Bone marrow (tissue), 2 donors: ENCODE results near the gene FNDC3A.
"Not testable (repeated sequence)": the region's sequence is repeated elsewhere in the genome, so short reads cannot be mapped to it uniquely, and the experiment has no call there.

Source experiments
- DNase-seq, 2 donors: peaks; one replicate each; lab custom pipeline; 2025; lab: John Stamatoyannopoulos, UW

The FNDC3A gene

GRCh38 chr13:48977286-48977625 is 1.5 kb downstream of the FNDC3A start:
- DNase-seq: no peak

GRCh38 chr13:48977973-48978372 is 2.3 kb downstream of the FNDC3A start:
- DNase-seq: no peak

- no peak for DNase-seq
Measured at GRCh38 chr13:48978942-48979601, 3.4 kb downstream of the FNDC3A start.

- no peak for DNase-seq
Measured at GRCh38 chr13:48979892-48980291, 4.2 kb downstream of the FNDC3A start.

- DNase-seq: no peak
Measured at GRCh38 chr13:48983331-48983730, 7.6 kb downstream of the FNDC3A start.

GRCh38 chr13:48985756-48986155 is 10.0 kb downstream of the FNDC3A start:
- DNase-seq: no peak

- no peak for DNase-seq
Measured at GRCh38 chr13:48990900-48991299, 15.2 kb downstream of the FNDC3A start.

- DNase-seq: no peak
Measured at GRCh38 chr13:48993150-48993549, 17.4 kb downstream of the FNDC3A start.

- DNase-seq: peak in 1 of 2 donors; percentile 16
Measured at GRCh38 chr13:48994706-48995105, 19.0 kb downstream of the FNDC3A start.

GRCh38 chr13:48998641-48999292 is 23.1 kb downstream of the FNDC3A start:
- DNase-seq: no peak

- no peak for DNase-seq
Measured at GRCh38 chr13:49000247-49000646, 24.5 kb downstream of the FNDC3A start.

GRCh38 chr13:49018986-49019635 is 43.4 kb downstream of the FNDC3A start:
- DNase-seq: not testable (repeated sequence)

- DNase-seq: no peak
Measured at GRCh38 chr13:49020328-49020727, 44.6 kb downstream of the FNDC3A start.

GRCh38 chr13:49020940-49021553 is 45.3 kb downstream of the FNDC3A start:
- no peak for DNase-seq

- no peak for DNase-seq
Measured at GRCh38 chr13:49021953-49022352, 46.2 kb downstream of the FNDC3A start.

GRCh38 chr13:49022472-49023144 is 46.9 kb downstream of the FNDC3A start:
- no peak for DNase-seq

GRCh38 chr13:49023431-49023830 is 47.7 kb downstream of the FNDC3A start:
- DNase-seq: no peak

- DNase-seq: no peak
Measured at GRCh38 chr13:49026851-49027250, 51.1 kb downstream of the FNDC3A start.

- DNase-seq: no peak
Measured at GRCh38 chr13:49029570-49029969, 53.9 kb downstream of the FNDC3A start.

- no peak for DNase-seq
Measured at GRCh38 chr13:49030213-49030612, 54.5 kb downstream of the FNDC3A start.

GRCh38 chr13:49040872-49041271 is 65.2 kb downstream of the FNDC3A start:
- no peak for DNase-seq

- DNase-seq: no peak
Measured at GRCh38 chr13:49042476-49042875, 66.8 kb downstream of the FNDC3A start.
